HCT116 (cell line): ENCODE data around the gene GALNS. TPM values are rescaled to one million over a fixed set of nuclear protein-coding genes. Genes with fewer than 3 reads are reported as not detected.

Experiments used
- ATAC-seq: fragments of 200-7000 bp; cut with Tn5 transposase; 2 replicates; pipeline ENCODE4 v1.9.1; 2020; ENCODE audit warnings: mild to moderate bottlenecking, moderate library complexity
- BruUV-seq: library from RNA; stranded (reverse); fragments of 400-500 nt; replicated peaks from 2 replicates; lab custom pipeline; 2021; lab: Mats Ljungman, UMichigan
- CTCF ChIA-PET: fragments of 300-600 bp; sonication (Branson Sonifier 250); formaldehyde crosslinking; loops from one replicate; lab custom pipeline; 2021; ENCODE audit warnings: antibody characterized with exemption; lab: Charles Lee
- POLR2A ChIA-PET: fragments of 300-600, 350-600 bp; sonication (Branson Sonifier 250); formaldehyde crosslinking; loops from one replicate; lab custom pipeline; 2021; ENCODE audit warnings: antibody characterized with exemption; lab: Charles Lee
- RAD21 ChIA-PET, 2 experiments: fragments of 300-600 bp; sonication (Branson Sonifier 250); formaldehyde crosslinking; loops; one replicate each; lab custom pipeline; 2023; ENCODE audit warnings: low total read pairs in 2 of 2; ENCODE audit not compliant: uncharacterized antibody in 2 of 2, unreplicated experiment in 2 of 2, low non-redundant PET in 1 of 2; lab: Charles Lee
- DNase-seq: peaks from one replicate; pipeline ENCODE4 v3.0.0-alpha.2; 2010; ENCODE audit warnings: low read depth, low spot score
- H2AFZ ChIP-seq: fragments of 200-600 bp; shearing (Covaris generic), sonication (generic); 2 replicates; pipeline ENCODE4 v1.6.1; 2017; ENCODE audit warnings: low read depth, mixed run types, mixed read lengths, antibody characterized with exemption, low read length; ENCODE audit not compliant: poor library complexity, severe bottlenecking
- H3K27ac ChIP-seq: 2 replicates; pipeline ENCODE4 v1.5.1; 2012; ENCODE audit warnings: low read depth, low read length
- H3K27me3 ChIP-seq: fragments of 200-600 bp; sonication (generic); 2 replicates; pipeline ENCODE4 v1.6.1; 2016; ENCODE audit warnings: mixed run types, low read length, mixed read lengths; ENCODE audit not compliant: insufficient read depth
- H3K36me3 ChIP-seq, 2 experiments: fragments of 200-500 bp in 1 of 2; fragments of 200-600 bp in 1 of 2; sonication (Bioruptor generic) in 1 of 2; sonication (generic) in 1 of 2; 2 replicates each; pipeline versions ENCODE4 v1.5.1 to v1.6.1; 2014 to 2016; ENCODE audit warnings: low read length in 2 of 2, inconsistent platforms in 1 of 2, mixed read lengths in 1 of 2, mixed run types in 1 of 2; ENCODE audit not compliant: insufficient read depth in 2 of 2, control insufficient read depth in 1 of 2
- H3K4me1 ChIP-seq, 2 experiments: fragments of 200-600 bp in 1 of 2; sonication (generic) in 1 of 2; 2 replicates each; pipeline versions ENCODE4 v1.5.1 to v1.6.1; 2012 to 2017; ENCODE audit warnings: low read length in 2 of 2, inconsistent platforms in 1 of 2, mild to moderate bottlenecking in 1 of 2, mixed read lengths in 1 of 2, mixed run types in 1 of 2, moderate library complexity in 1 of 2; ENCODE audit not compliant: insufficient read depth in 2 of 2, control insufficient read depth in 1 of 2
- H3K4me2 ChIP-seq: fragments of 200-600 bp; sonication (generic); 2 replicates; pipeline ENCODE4 v1.6.1; 2017; ENCODE audit warnings: mixed run types, low read length, mixed read lengths
- H3K4me3 ChIP-seq, 2 experiments: fragments of 200-600 bp in 1 of 2; sonication (generic) in 1 of 2; replicated peaks in 1 of 2; 2 replicates each; pipeline ENCODE4 v1.5.1; 2011 to 2016; ENCODE audit warnings: low read length in 2 of 2, control low read depth in 1 of 2, low read depth in 1 of 2, mild to moderate bottlenecking in 1 of 2, mixed read lengths in 1 of 2, mixed run types in 1 of 2
- H3K79me2 ChIP-seq: fragments of 200-600 bp; sonication (generic); 2 replicates; pipeline ENCODE4 v1.6.1; 2017; ENCODE audit warnings: mild to moderate bottlenecking, mixed run types, low read length, moderate library complexity, mixed read lengths; ENCODE audit not compliant: insufficient read depth
- H3K9ac ChIP-seq: fragments of 200-600 bp; sonication (generic); 2 replicates; pipeline ENCODE4 v1.6.1; 2016; ENCODE audit warnings: low read length, mixed read lengths
- H3K9me2 ChIP-seq: fragments of 200-600 bp; sonication (generic), shearing (Covaris generic); 2 replicates; pipeline ENCODE4 v1.6.1; 2017; ENCODE audit warnings: mixed run types, mild to moderate bottlenecking, moderate library complexity; ENCODE audit not compliant: insufficient read depth
- H3K9me3 ChIP-seq, 2 experiments: fragments of 200-500 bp in 1 of 2; fragments of 200-600 bp in 1 of 2; sonication (Bioruptor generic) in 1 of 2; sonication (generic) in 1 of 2; 2 replicates each; pipeline ENCODE4 v1.6.1; 2014 to 2017; ENCODE audit warnings: low read length in 2 of 2, mixed read lengths in 2 of 2, inconsistent platforms in 1 of 2, low read depth in 1 of 2, mild to moderate bottlenecking in 1 of 2, mixed run types in 1 of 2, moderate library complexity in 1 of 2; ENCODE audit not compliant: control insufficient read depth in 1 of 2, insufficient read depth in 1 of 2
- H4K20me1 ChIP-seq: fragments of 200-600 bp; sonication (generic), shearing (Covaris generic); 2 replicates; pipeline ENCODE4 v1.6.1; 2017; ENCODE audit warnings: mixed run types, mild to moderate bottlenecking, moderate library complexity; ENCODE audit not compliant: insufficient read depth
- CBX3 ChIP-seq: IDR thresholded peaks from 2 replicates; pipeline ENCODE4 v1.6.1; 2012; ENCODE audit warnings: low read depth
- EGR1 ChIP-seq: IDR thresholded peaks from 2 replicates; pipeline ENCODE4 v1.6.1; 2012; ENCODE audit warnings: low read depth
- ELF1 ChIP-seq: IDR thresholded peaks from 2 replicates; pipeline ENCODE4 v1.6.1; 2012; ENCODE audit warnings: low read depth, borderline replicate concordance
- EZH2 ChIP-seq: fragments of 200-600 bp; sonication (generic); IDR thresholded peaks from 2 replicates; pipeline ENCODE4 v1.6.1; 2017; ENCODE audit warnings: antibody characterized with exemption, mixed run types
- REST ChIP-seq: IDR thresholded peaks from 2 replicates; pipeline ENCODE4 v1.6.1; 2012; ENCODE audit warnings: low read depth
- SIN3A ChIP-seq: IDR thresholded peaks from 2 replicates; pipeline ENCODE4 v1.6.1; 2012; ENCODE audit warnings: low read depth
- SRF ChIP-seq: IDR thresholded peaks from 2 replicates; pipeline ENCODE4 v1.6.1; 2012; ENCODE audit warnings: low read depth
- ZFX ChIP-seq: fragments of 450-650 bp; IDR thresholded peaks from 2 replicates; pipeline ENCODE4 v1.6.1; 2017
- intact Hi-C: fragments of 100-400 bp; cut with micrococcal nuclease; formaldehyde crosslinking; loops from 2 replicates; pipeline ENCODE4 v1.10.0; 2022
- total RNA-seq: library from RNA; stranded (reverse); gene quantifications from one replicate; pipeline ENCODE4 v1.2.1, GENCODE V29; 2021; ENCODE audit not compliant: unreplicated experiment
- TF ChIP-seq, protein P1 (sequence below): IDR thresholded peaks from 2 replicates; pipeline ENCODE4 v1.6.1; 2011; ENCODE audit warnings: mild to moderate bottlenecking, low read length, moderate library complexity; ENCODE audit not compliant: insufficient replicate concordance; ENCODE audit errors: extremely low read depth

Gene GALNS
- total RNA-seq, 1 experiment from 2014 or later: 44.6 TPM

GRCh38 chr16:88856122-88856827, 472 bp downstream of the GALNS start:
- ChIA-PET RAD21 (interaction anchor here (1.0 to 1.2 kb wide), 2 partner anchors 44 to 311 kb away, joined by 3 to 8 read pairs; partner anchors contain the start of gene APRT (in 1 of the 2)), CTCF (interaction anchor here (0.8 to 2.1 kb wide), 6 partner anchors 9 to 311 kb away, joined by 3 to 10 read pairs (median 6); partner anchors contain the start of gene APRT), POLR2A (interaction anchor here (1.6 kb wide), 1 partner anchor 7 kb away, joined by 5 read pairs; no protein-coding TSS in a partner anchor)
- Histone ChIP-seq H3K4me2 (peak overlapping the region; percentile 93), H3K9ac (peak overlapping the region; percentile 92), H3K36me3 (peaks cover 24 to 25% of the 10 kb centered on the region in 2 experiments; a peak in 3 of 4 replicates), H3K4me3 (peak overlapping the region; percentile 89 to 100), H2AFZ (no peak overlapping the region), H4K20me1 (no peaks in the 10 kb centered on the region), H3K27me3 (no peaks in the 10 kb centered on the region), H3K79me2 (peaks cover 29% of the 10 kb centered on the region), H3K9me3 (no peaks in the 10 kb centered on the region), H3K9me2 (no peaks in the 10 kb centered on the region), H3K27ac (peak overlapping the region; percentile 54; the same call in 1 of the 2 replicates), H3K4me1 (peaks cover 19 to 26% of the 10 kb centered on the region in 2 experiments)
- peak; percentile 60 for ATAC-seq
- TF ChIP-seq, protein P1, sequence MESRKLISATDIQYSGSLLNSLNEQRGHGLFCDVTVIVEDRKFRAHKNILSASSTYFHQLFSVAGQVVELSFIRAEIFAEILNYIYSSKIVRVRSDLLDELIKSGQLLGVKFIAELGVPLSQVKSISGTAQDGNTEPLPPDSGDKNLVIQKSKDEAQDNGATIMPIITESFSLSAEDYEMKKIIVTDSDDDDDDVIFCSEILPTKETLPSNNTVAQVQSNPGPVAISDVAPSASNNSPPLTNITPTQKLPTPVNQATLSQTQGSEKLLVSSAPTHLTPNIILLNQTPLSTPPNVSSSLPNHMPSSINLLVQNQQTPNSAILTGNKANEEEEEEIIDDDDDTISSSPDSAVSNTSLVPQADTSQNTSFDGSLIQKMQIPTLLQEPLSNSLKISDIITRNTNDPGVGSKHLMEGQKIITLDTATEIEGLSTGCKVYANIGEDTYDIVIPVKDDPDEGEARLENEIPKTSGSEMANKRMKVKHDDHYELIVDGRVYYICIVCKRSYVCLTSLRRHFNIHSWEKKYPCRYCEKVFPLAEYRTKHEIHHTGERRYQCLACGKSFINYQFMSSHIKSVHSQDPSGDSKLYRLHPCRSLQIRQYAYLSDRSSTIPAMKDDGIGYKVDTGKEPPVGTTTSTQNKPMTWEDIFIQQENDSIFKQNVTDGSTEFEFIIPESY: no peak
- TF ChIP-seq CBX3 (no peak), SIN3A (no peak)
- intact Hi-C loops: loop anchor here (2.0 kb wide), 1 partner anchor 361 kb away; the partner anchor contains the start of gene ZNF778
- no peak for DNase-seq
- BruUV-seq: no TSS peak

- peaks cover 21% of the 10 kb centered on the region in 2 experiments; a peak in 3 of 4 replicates for H3K36me3 ChIP-seq
- H3K27me3 ChIP-seq: no peaks in the 10 kb centered on the region
- peaks cover 19 to 26% of the 10 kb centered on the region in 2 experiments for H3K4me1 ChIP-seq
- H4K20me1 ChIP-seq: no peaks in the 10 kb centered on the region
- ChIA-PET CTCF (no interaction called here), POLR2A (no interaction called here), RAD21 (no interaction called here)
- peak overlapping the region; percentile 58 for H3K9ac ChIP-seq
- peak overlapping the region; percentile 64 to 100 for H3K4me3 ChIP-seq
- peak overlapping the region; percentile 93 for H3K4me2 ChIP-seq
- ATAC-seq (no peak), DNase-seq (no peak)
- H3K27ac ChIP-seq: peak overlapping the region; percentile 39; the same call in 1 of the 2 replicates
- intact Hi-C loops: loop anchor here (2.0 kb wide), 1 partner anchor 361 kb away; the partner anchor contains the start of gene ZNF778
- H3K9me2 ChIP-seq: no peaks in the 10 kb centered on the region
- H2AFZ ChIP-seq: no peak overlapping the region
- H3K9me3 ChIP-seq: no peaks in the 10 kb centered on the region
- no TSS peak for BruUV-seq
- H3K79me2 ChIP-seq: peaks cover 29% of the 10 kb centered on the region
- TF ChIP-seq EGR1: no peak
- no peak for TF ChIP-seq ZFX
- no peak for TF ChIP-seq ELF1
- TF ChIP-seq, protein P1: no peak
- TF ChIP-seq SRF: no peak
- no peak for TF ChIP-seq REST
- no peak for TF ChIP-seq EZH2
These were observed 1.0 kb downstream of the GALNS start for GRCh38 chr16:88855736-88856121.
